GM12873 (cell line): Measurements from ENCODE around the gene ZNF628.

ENCODE experiments used
- CTCF ChIP-seq: IDR thresholded peaks from 2 replicates; pipeline ENCODE4 v1.5.1; 2012; ENCODE audit warnings: low read depth, mild to moderate bottlenecking, moderate library complexity, low read length, control low read depth; ENCODE audit not compliant: insufficient read depth; ENCODE audit errors: missing control alignments

Gene ZNF628

GRCh38 chr19:55451965-55452748 lies 24.3 kb upstream of the ZNF628 start:
- no peak for TF ChIP-seq CTCF

- no peak for TF ChIP-seq CTCF
These were observed 23.6 kb upstream of the ZNF628 start for GRCh38 chr19:55452749-55453346.

- TF ChIP-seq CTCF, result no peak
These were observed 22.7 kb upstream of the ZNF628 start for GRCh38 chr19:55453511-55454260.

- TF ChIP-seq CTCF, result peak; percentile 77
These were observed 21.6 kb upstream of the ZNF628 start for GRCh38 chr19:55454787-55455243.

- no peak for TF ChIP-seq CTCF
These were observed 20.7 kb upstream of the ZNF628 start for GRCh38 chr19:55455576-55456235.

- no peak for TF ChIP-seq CTCF
These were observed 20.1 kb upstream of the ZNF628 start for GRCh38 chr19:55456347-55456746.
